Stimulated activated CD4-positive, alpha-beta T cell treated with anti-CD3 and anti-CD28 coated beads, Interleukin-2, amount 100 ng/mL, for 48 hours (primary cell): ENCODE measurements around the gene SLC6A7.
"Not testable (repeated sequence)": the region's sequence is repeated elsewhere in the genome, so short reads cannot be mapped to it uniquely, and the experiment has no call there.

ENCODE experiments used
- DNase-seq, 2 donors: peaks; one replicate each; pipeline ENCODE4 v3.0.0-alpha.2; 2020

The SLC6A7 gene

GRCh38 chr5:150219861-150220260 is 30.0 kb downstream of the SLC6A7 start:
- no peak for DNase-seq

GRCh38 chr5:150221471-150221870 is 31.6 kb downstream of the SLC6A7 start:
- DNase-seq, result no peak

GRCh38 chr5:150222906-150223305 is 33.0 kb downstream of the SLC6A7 start:
- DNase-seq, result no peak

GRCh38 chr5:150223474-150223873 is 33.6 kb downstream of the SLC6A7 start:
- no peak for DNase-seq

- DNase-seq, result no peak
Measured at GRCh38 chr5:150224483-150225027, 34.7 kb downstream of the SLC6A7 start.

- no peak for DNase-seq
Measured at GRCh38 chr5:150227036-150227435, 37.2 kb downstream of the SLC6A7 start.

- DNase-seq, result no peak
Measured at GRCh38 chr5:150227606-150228273, 37.9 kb downstream of the SLC6A7 start.

GRCh38 chr5:150229571-150229970 is 39.7 kb downstream of the SLC6A7 start:
- no peak for DNase-seq

GRCh38 chr5:150230842-150231241 is 41.0 kb downstream of the SLC6A7 start:
- no peak for DNase-seq

- not testable (repeated sequence) for DNase-seq
Measured at GRCh38 chr5:150233706-150234105, 43.8 kb downstream of the SLC6A7 start.

- no peak for DNase-seq
Measured at GRCh38 chr5:150234576-150235499, 45.0 kb downstream of the SLC6A7 start.

GRCh38 chr5:150235500-150235854 is 45.6 kb downstream of the SLC6A7 start:
- DNase-seq, result no peak

GRCh38 chr5:150236313-150236712 is 46.5 kb downstream of the SLC6A7 start:
- no peak for DNase-seq

GRCh38 chr5:150236981-150237754 is 47.3 kb downstream of the SLC6A7 start:
- DNase-seq, result no peak

- no peak for DNase-seq
Measured at GRCh38 chr5:150238646-150239045, 48.8 kb downstream of the SLC6A7 start.

- no peak for DNase-seq
Measured at GRCh38 chr5:150239099-150239793, 49.4 kb downstream of the SLC6A7 start.

GRCh38 chr5:150239794-150240122 is 49.9 kb downstream of the SLC6A7 start:
- DNase-seq, result no peak

GRCh38 chr5:150241298-150242160 is 51.7 kb downstream of the SLC6A7 start:
- no peak for DNase-seq

- no peak for DNase-seq
Measured at GRCh38 chr5:150242251-150242894, 52.5 kb downstream of the SLC6A7 start.

GRCh38 chr5:150243590-150243989 is 53.7 kb downstream of the SLC6A7 start:
- no peak for DNase-seq

GRCh38 chr5:150244209-150244608 is 54.3 kb downstream of the SLC6A7 start:
- no peak for DNase-seq
